Thyroid gland (tissue), 4 donors: ENCODE data around the gene NPAS4.

Experiments used
- POLR2A ChIP-seq, 2 donors: fragments of 450-650 bp; IDR thresholded peaks; one replicate each; pipeline ENCODE4 v1.6.1; 2017; ENCODE audit warnings: antibody characterized with exemption in 2 of 2, mild to moderate bottlenecking in 2 of 2, moderate library complexity in 1 of 2
- TF ChIP-seq, protein P1 (sequence below), 6 experiments: fragments of 200-600 bp in 3 of 6; fragments of 450-650 bp in 3 of 6; sonication (generic) in 3 of 6; IDR thresholded peaks; one replicate each; pipeline ENCODE4 v1.5.1; 2016 to 2019; ENCODE audit warnings: antibody characterized with exemption in 6 of 6, mild to moderate bottlenecking in 2 of 6, inconsistent platforms in 1 of 6, moderate library complexity in 1 of 6

- peak in 1 of 2 donors; percentile 45 for TF ChIP-seq POLR2A (IDR thresholded peaks at IDR 0.05)
- TF ChIP-seq, protein P1, sequence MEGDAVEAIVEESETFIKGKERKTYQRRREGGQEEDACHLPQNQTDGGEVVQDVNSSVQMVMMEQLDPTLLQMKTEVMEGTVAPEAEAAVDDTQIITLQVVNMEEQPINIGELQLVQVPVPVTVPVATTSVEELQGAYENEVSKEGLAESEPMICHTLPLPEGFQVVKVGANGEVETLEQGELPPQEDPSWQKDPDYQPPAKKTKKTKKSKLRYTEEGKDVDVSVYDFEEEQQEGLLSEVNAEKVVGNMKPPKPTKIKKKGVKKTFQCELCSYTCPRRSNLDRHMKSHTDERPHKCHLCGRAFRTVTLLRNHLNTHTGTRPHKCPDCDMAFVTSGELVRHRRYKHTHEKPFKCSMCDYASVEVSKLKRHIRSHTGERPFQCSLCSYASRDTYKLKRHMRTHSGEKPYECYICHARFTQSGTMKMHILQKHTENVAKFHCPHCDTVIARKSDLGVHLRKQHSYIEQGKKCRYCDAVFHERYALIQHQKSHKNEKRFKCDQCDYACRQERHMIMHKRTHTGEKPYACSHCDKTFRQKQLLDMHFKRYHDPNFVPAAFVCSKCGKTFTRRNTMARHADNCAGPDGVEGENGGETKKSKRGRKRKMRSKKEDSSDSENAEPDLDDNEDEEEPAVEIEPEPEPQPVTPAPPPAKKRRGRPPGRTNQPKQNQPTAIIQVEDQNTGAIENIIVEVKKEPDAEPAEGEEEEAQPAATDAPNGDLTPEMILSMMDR (IDR thresholded peaks at IDR 0.05) = peak in 1 of 6 experiments; percentile 2
Measured at GRCh38 chr11:66371627-66372415, 49.0 kb upstream of the NPAS4 start, which contains the start of gene SLC29A2.
